Fibroblast of the aortic adventitia (primary cell): ENCODE data around the gene ACTC1. TPM values are rescaled to one million over a fixed set of nuclear protein-coding genes. Genes with fewer than 3 reads are reported as not detected.
A peak's percentile ranks its signal among the peaks of the same experiment; 100 is the strongest.

Experiments
- DNase-seq: peaks from one replicate; pipeline ENCODE4 v3.0.0-alpha.2; 2010; ENCODE audit warnings: low read depth
- H3K4me3 ChIP-seq: 2 replicates; pipeline ENCODE4 v1.5.1; 2011; ENCODE audit warnings: low read depth, mild to moderate bottlenecking, control low read depth, low read length, moderate library complexity
- total RNA-seq: library from RNA; depleted of rRNA; stranded (reverse); fragments of >200 nt; gene quantifications from 2 replicates; pipeline ENCODE4 v1.2.3, GENCODE V29; 2012; ENCODE audit warnings: low replicate concordance
- TF ChIP-seq, protein P1 (sequence below): IDR thresholded peaks from 2 replicates; pipeline ENCODE4 v1.5.1; 2011; ENCODE audit warnings: mild to moderate bottlenecking, low read length, control low read depth, inconsistent platforms; ENCODE audit not compliant: insufficient read depth

ACTC1 gene
- not detected in 2 replicates for total RNA-seq

GRCh38 chr15:34795267-34796081 is at the start of gene ACTC1:
ACTC1 (minus strand) TSS chr15:34795549; CDS start chr15:34794808, 741 bp downstream.
- peak; percentile 21 for DNase-seq
- TF ChIP-seq, protein P1, sequence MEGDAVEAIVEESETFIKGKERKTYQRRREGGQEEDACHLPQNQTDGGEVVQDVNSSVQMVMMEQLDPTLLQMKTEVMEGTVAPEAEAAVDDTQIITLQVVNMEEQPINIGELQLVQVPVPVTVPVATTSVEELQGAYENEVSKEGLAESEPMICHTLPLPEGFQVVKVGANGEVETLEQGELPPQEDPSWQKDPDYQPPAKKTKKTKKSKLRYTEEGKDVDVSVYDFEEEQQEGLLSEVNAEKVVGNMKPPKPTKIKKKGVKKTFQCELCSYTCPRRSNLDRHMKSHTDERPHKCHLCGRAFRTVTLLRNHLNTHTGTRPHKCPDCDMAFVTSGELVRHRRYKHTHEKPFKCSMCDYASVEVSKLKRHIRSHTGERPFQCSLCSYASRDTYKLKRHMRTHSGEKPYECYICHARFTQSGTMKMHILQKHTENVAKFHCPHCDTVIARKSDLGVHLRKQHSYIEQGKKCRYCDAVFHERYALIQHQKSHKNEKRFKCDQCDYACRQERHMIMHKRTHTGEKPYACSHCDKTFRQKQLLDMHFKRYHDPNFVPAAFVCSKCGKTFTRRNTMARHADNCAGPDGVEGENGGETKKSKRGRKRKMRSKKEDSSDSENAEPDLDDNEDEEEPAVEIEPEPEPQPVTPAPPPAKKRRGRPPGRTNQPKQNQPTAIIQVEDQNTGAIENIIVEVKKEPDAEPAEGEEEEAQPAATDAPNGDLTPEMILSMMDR, result peak; percentile 20
- H3K4me3 ChIP-seq, result peak within 1 kb of the TSS; percentile 35

DNA sequence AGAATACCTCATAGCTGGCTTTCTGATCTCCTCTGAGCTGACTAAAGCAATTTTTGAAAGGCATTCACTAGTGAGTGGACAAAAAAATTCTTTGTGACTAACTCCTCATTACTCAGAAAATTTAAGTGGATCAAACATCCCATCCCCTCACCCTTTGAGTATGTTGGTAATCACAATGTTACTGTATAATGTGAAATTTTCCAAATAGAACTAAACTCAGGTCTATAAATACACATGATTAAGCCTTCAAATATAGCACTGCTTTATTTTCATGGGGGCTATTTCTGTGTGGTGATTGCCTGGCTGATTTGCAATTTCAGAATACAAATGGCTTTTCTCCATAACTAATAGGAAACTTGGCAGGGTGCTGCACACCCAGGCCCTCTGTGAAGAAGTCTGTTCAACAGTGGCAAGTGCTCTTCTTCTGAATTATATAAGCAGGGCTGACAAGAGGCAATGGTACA is 45.9 kb upstream of the ACTC1 start:
- no peak overlapping the region for H3K4me3 ChIP-seq
- TF ChIP-seq, protein P1, result no peak
- DNase-seq, result no peak

DNA sequence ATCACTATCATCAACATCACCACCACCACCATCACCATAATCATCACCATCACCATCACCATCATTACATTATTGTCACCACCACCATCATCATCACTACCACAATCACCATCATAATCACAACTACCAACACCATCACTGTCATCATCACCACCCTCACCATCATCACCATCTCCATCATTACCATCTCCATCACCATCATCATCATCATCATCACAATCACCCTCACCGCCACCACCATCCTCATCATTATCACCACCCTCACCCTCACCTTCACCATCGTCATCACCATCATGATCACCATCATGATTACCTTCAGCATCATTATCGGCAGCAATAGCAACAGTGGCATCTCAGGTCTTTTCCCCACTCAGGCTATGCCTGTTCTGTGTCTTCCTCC is 42.9 kb upstream of the ACTC1 start:
- no peak for DNase-seq
- TF ChIP-seq, protein P1, result no peak
- H3K4me3 ChIP-seq, result no peak overlapping the region

DNA sequence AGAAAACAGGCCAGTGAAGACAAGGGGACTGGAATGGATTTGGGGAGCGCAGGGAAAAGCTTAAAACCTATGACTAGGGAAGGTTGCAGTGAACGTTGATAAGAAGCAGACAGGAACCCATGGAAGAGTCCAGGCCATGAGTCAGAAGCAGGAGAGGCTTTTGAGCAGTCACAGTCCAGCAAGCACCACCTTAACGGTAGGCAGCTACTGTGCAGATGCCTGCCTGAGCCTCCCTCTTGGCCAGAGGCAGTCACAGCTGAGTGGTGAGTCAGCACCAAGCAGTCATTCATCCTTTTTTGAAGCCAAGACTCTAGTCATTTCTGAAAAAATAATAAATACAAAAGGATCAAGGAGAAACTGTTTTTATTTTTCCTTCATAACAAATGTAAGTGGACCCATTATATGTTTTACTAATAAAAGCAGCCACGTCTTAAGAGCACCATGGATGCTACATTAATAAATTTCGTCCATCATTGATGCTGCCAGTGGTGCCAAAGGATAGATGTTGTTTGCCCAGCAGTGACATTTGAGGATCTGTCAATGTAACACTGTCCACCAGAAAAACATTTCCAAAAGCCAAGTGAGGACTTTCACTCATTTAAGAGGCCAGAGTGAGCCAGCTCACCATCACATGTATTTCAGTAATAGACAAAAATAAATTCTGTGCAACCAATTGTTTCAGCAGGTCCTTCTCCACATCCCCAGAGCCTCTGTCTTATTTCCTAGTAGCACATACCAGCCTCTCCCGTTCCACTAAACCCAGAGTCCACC is 42.1 kb upstream of the ACTC1 start:
- peak; percentile 75 for DNase-seq
- TF ChIP-seq, protein P1, result no peak
- H3K4me3 ChIP-seq, result no peak overlapping the region

DNA sequence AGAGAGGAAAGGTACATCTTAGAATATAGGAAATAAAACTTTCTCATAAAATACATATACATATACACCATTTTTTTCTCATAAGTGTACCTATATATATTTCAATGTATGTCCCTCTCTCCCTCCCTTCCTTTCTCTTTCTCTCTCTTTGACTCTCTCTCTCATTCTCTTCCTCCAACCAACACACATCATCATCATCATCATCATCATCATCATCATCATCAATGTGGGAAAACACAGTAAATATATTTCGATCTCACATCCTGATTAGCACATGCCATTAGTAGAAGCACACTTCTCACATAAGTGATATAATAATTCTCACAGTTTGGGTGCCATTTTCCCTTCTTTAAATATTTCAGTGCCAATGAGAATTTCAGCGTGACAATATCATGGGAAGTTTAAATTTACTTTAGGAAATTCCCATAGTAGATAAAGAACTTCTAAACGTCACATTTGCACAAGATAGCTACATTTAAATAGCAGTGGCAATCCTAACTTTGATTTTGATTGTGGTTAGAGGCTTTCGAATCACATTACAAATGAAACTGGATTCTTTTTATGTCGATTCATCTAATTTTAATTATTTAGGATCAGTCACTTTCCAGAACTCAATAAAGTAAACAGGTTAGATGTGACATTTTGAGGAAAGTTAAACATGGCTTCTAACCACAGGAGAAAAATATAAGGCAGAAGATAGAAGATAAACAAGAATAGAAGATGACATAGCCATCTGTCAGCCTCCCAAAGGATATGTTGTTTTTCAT is 33.0 kb upstream of the ACTC1 start:
- no peak overlapping the region for H3K4me3 ChIP-seq
- TF ChIP-seq, protein P1, result no peak

DNA sequence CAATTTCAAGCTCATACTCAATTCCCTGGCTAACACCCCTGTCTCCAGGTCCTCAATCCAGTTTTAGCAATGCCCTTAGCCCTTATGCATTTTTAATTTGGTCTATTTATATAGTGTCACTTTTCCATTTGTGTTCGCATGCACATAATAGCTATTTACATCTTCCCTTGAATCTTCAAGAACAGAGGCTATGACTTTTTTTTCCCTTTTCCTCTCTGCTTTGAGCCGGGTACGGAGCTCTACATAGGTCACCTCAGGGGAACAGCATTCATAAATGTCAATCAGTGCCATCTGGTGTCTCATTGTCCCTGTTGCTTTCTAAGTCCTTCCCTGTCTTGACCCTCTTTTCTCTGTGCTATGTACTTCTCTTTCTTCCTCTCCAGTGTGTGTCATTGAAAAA is 26.5 kb upstream of the ACTC1 start:
- TF ChIP-seq, protein P1, result no peak
- no peak for DNase-seq
- H3K4me3 ChIP-seq, result no peak overlapping the region

More for the DNA sequence above, 33.0 kb upstream of the ACTC1 start:
- DNase-seq, result no peak
